Thyroid gland (tissue), 4 donors: ENCODE measurements around the gene ATL1.

Experiments used
- CTCF ChIP-seq, 6 experiments: fragments of 200-600 bp in 3 of 6; fragments of 450-650 bp in 3 of 6; sonication (generic) in 3 of 6; IDR thresholded peaks; one replicate each; pipeline ENCODE4 v1.5.1; 2016 to 2019; ENCODE audit warnings: antibody characterized with exemption in 6 of 6, mild to moderate bottlenecking in 2 of 6, inconsistent platforms in 1 of 6, moderate library complexity in 1 of 6
- POLR2A ChIP-seq, 2 donors: fragments of 450-650 bp; IDR thresholded peaks; one replicate each; pipeline ENCODE4 v1.6.1; 2017; ENCODE audit warnings: antibody characterized with exemption in 2 of 2, mild to moderate bottlenecking in 2 of 2, moderate library complexity in 1 of 2

DNA sequence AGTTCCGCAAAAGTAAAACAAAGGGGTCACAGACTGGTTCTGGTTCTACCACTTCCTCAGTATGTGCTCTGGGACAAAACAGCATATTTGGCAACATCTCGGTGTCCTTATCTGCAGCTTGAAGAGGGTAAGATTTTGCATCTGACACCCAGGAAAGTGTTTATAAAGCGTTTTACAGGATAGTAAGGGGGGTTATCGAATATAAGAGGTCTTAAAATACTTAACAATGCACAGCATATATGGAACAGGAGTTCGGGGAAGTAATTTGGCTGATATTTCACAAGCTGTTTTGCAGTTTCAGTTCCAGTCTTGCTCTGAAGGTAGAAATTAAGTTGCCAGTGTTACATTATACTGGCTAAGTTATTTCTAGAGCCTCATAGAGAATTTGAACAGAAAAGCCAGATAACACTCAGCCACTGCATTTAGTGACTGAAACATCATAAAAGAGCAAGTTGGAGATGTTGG is 26.7 kb upstream of the ATL1 start:
- TF ChIP-seq CTCF (IDR thresholded peaks at IDR 0.05) = no peak
- no peak for TF ChIP-seq POLR2A (IDR thresholded peaks at IDR 0.05)
